ENCODE measurements around the gene SMIM35.

GRCh38 chr11:118068206-118068944, 18.4 kb downstream of the SMIM35 start:
- TF ChIP-seq POLR2AphosphoS5 (IDR thresholded peaks at IDR 0.05; ENCODE audit: borderline replicate concordance, low read depth, low read length): no peak
- no peak for TF ChIP-seq EZH2 (IDR thresholded peaks at IDR 0.05)
